ENCODE data around the gene UAP1. TPM values are rescaled to one million over a fixed set of nuclear protein-coding genes. Genes with fewer than 3 reads are reported as not detected.
"Not testable (repeated sequence)": the region's sequence is repeated elsewhere in the genome, so short reads cannot be mapped to it uniquely, and the experiment has no call there.

Gene UAP1
- total RNA-seq, 2 donors from 2014 or later: 37.5 to 53.1 TPM

DNA sequence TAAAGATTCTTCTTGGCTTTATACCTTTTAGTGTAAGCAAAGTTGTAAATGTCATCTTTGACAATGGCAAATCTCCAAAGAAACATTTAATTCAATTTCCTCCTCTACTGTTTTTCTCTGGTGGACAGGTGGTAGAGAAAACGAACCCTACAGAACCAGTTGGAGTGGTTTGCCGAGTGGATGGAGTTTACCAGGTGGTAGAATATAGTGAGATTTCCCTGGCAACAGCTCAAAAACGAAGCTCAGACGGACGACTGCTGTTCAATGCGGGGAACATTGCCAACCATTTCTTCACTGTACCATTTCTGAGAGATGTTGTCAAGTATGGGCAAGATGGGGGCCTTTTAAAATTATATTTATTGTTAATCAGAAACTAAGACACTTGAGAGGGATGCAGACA lies 25.8 kb downstream of the UAP1 start:
- Histone ChIP-seq H3K36me3 (peaks cover 80% of the 10 kb centered on the region), H3K27ac (no peak overlapping the region), H3K4me3 (no peak overlapping the region), H3K27me3 (no peaks in the 10 kb centered on the region), H3K9me3 (no peaks in the 10 kb centered on the region), H3K4me1 (no peaks in the 10 kb centered on the region)
- TF ChIP-seq, protein P1, sequence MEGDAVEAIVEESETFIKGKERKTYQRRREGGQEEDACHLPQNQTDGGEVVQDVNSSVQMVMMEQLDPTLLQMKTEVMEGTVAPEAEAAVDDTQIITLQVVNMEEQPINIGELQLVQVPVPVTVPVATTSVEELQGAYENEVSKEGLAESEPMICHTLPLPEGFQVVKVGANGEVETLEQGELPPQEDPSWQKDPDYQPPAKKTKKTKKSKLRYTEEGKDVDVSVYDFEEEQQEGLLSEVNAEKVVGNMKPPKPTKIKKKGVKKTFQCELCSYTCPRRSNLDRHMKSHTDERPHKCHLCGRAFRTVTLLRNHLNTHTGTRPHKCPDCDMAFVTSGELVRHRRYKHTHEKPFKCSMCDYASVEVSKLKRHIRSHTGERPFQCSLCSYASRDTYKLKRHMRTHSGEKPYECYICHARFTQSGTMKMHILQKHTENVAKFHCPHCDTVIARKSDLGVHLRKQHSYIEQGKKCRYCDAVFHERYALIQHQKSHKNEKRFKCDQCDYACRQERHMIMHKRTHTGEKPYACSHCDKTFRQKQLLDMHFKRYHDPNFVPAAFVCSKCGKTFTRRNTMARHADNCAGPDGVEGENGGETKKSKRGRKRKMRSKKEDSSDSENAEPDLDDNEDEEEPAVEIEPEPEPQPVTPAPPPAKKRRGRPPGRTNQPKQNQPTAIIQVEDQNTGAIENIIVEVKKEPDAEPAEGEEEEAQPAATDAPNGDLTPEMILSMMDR (IDR thresholded peaks at IDR 0.05): no peak
- no peak for DNase-seq (ENCODE audit: low spot score)

DNA sequence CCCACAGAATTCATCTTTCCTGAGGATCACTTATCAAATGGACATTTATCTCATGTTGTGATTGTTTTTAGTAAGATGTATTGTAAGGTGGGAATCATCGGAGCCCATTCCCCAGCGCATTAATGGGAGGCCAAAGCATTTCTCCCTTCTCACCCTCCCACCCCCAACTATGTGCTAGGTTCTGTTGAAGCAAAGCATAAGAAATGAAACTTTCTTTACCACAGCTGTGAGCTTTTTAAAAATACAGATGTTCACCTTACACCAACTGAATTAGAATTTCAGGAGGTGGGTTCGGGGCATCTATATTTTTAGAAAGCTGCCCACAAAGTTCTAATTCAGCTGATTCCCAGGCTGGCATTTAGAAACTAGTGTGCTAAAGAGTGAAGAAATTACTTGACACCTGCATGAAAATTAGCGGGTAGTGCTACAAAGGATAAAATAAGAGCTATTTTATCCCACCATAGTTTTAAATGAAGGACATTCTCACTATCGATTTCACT lies 26.3 kb downstream of the UAP1 start:
- H3K27me3 ChIP-seq: no peaks in the 10 kb centered on the region
- peaks cover 84% of the 10 kb centered on the region for H3K36me3 ChIP-seq
- TF ChIP-seq, protein P1 (IDR thresholded peaks at IDR 0.05): no peak
- H3K9me3 ChIP-seq: no peaks in the 10 kb centered on the region
- no peak overlapping the region for H3K27ac ChIP-seq
- DNase-seq (ENCODE audit: low spot score): no peak
- no peaks in the 10 kb centered on the region for H3K4me1 ChIP-seq
- H3K4me3 ChIP-seq: no peak overlapping the region

DNA sequence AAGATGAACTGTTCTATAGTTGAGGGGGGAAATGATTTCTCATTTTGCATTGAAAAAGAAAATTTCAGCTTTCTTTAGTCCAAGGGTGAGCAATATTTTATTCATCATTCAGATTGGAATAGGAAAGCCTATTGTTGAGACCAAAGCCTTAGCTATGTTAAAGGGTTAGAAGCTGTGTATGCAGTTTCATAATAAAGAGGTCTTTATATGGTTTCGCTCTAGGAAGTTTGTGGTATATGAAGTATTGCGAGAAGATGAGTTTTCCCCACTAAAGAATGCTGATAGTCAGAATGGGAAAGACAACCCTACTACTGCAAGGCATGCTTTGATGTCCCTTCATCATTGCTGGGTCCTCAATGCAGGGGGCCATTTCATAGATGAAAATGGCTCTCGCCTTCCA lies 28.6 kb downstream of the UAP1 start:
- H3K4me1 ChIP-seq: no peaks in the 10 kb centered on the region
- TF ChIP-seq, protein P1 (IDR thresholded peaks at IDR 0.05): no peak
- H3K27me3 ChIP-seq: no peaks in the 10 kb centered on the region
- H3K9me3 ChIP-seq: no peaks in the 10 kb centered on the region
- no peak overlapping the region for H3K27ac ChIP-seq
- H3K4me3 ChIP-seq: no peak overlapping the region
- DNase-seq (ENCODE audit: low spot score): no peak
- peaks cover 86% of the 10 kb centered on the region for H3K36me3 ChIP-seq

DNA sequence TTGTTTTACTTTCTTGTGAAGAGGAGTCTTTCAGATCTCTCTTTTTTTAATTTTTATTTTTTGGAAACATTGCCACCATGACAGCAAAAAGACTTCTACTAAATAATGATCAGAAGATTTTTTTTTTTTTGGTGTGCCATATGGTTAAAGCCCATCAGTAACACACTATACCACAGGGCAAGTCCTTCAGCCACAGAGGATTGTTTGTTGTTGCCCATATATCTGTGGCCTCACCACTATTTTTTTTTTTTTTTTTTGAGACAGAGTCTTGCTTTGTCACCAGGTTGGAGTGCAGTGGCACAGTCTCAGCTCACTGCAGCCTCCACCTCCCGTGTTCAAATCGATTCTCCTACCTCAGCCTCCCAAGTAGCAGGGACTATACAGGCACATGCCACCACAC lies 29.2 kb downstream of the UAP1 start:
- no peak for DNase-seq (ENCODE audit: low spot score)
- Histone ChIP-seq H3K4me3 (no peak overlapping the region), H3K27ac (no peak overlapping the region), H3K27me3 (no peaks in the 10 kb centered on the region), H3K4me1 (no peaks in the 10 kb centered on the region), H3K36me3 (peaks cover 85% of the 10 kb centered on the region), H3K9me3 (no peaks in the 10 kb centered on the region)
- TF ChIP-seq, protein P1 (IDR thresholded peaks at IDR 0.05): no peak

DNA sequence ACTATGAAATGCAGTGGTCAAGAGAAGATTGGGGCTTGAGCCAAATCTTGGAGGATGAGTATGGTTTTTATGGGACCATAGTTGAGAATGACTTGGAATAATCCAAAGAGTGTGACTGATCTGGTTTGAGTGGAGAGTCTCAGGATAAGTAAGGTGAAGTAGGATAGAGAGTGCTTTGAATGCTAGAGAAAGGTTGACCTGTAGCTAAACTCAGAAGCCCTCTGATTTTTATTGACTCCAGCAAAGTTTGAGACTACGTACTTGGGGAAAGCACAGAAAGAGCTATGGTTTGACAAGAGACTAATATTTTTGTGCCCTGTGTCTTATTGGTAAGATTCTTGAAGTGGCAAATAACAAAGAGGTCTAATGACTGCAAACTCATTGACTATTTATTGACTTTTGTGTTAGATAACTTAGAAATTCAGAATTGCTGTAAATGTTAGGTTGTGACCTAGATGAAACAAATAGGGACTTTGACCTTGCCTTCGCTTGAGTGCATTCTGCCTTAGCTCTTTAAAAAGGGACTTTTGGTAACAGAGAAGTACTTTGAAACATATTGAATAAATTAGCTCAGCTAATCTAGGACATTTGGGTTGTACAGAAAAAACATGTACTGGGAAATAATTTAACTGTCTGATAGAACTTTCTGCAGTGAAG lies 35.1 kb downstream of the UAP1 start:
- TF ChIP-seq, protein P1 (IDR thresholded peaks at IDR 0.05): no peak
- Histone ChIP-seq H3K36me3 (peaks cover 91% of the 10 kb centered on the region), H3K4me1 (no peaks in the 10 kb centered on the region), H3K27ac (no peak overlapping the region), H3K9me3 (no peaks in the 10 kb centered on the region), H3K4me3 (no peak overlapping the region), H3K27me3 (no peaks in the 10 kb centered on the region)
- no peak for DNase-seq (ENCODE audit: low spot score)

DNA sequence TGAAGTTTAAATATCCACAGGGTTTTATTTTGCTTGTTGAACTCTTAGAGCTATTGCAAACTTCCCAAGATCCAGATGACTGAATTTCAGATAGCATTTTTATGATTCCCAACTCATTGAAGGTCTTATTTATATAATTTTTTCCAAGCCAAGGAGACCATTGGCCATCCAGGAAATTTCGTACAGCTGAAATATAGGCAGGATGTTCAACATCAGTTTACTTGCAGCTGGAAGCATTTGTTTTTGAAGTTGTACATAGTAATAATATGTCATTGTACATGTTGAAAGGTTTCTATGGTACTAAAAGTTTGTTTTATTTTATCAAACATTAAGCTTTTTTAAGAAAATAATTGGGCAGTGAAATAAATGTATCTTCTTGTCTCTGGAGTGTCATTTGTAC lies 37.9 kb downstream of the UAP1 start:
- Histone ChIP-seq H3K4me3 (no peak overlapping the region), H3K9me3 (no peaks in the 10 kb centered on the region), H3K27me3 (no peaks in the 10 kb centered on the region), H3K4me1 (no peaks in the 10 kb centered on the region), H3K36me3 (peaks cover 78% of the 10 kb centered on the region), H3K27ac (no peak overlapping the region)
- DNase-seq (ENCODE audit: low spot score): no peak
- TF ChIP-seq, protein P1 (IDR thresholded peaks at IDR 0.05): no peak

DNA sequence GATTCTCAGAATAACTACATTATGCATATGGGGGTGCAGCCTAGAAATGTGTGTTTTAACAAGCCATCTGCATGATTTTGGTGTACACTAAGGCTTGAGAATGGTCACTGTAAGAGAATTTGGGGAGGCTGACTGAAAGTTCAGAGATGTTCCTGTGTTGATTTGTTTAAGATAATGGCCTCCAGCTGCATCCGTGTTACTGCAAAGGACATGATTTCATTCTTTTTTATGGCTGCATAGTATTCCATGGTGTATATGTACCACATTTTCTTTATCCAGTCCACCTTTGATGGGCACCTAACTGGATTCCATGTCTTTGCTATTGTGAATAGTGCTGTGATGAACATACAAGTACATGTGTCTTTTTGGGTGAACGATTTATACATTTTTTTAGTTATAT lies 41.6 kb downstream of the UAP1 start:
- H3K4me1 ChIP-seq; H3K27ac ChIP-seq; H3K27me3 ChIP-seq; H3K9me3 ChIP-seq; H3K4me3 ChIP-seq; DNase-seq (ENCODE audit: low spot score): not testable (repeated sequence)
- H3K36me3 ChIP-seq: peaks cover 45% of the 10 kb centered on the region

Measured in right atrium auricular region (tissue), 2 donors.